Glutamatergic neuron (in vitro differentiated cells): Measurements from ENCODE around the gene PCSK1. TPM values are rescaled to one million over a fixed set of nuclear protein-coding genes. Genes with fewer than 3 reads are reported as not detected.

ENCODE experiments used
- DNase-seq: peaks from one replicate; pipeline ENCODE4 v3.0.0; 2022
- H3K27ac Mint-ChIP-seq: one replicate; pipeline ENCODE4 v1.8.0; 2020; ENCODE audit warnings: mild to moderate bottlenecking, mixed read lengths, inconsistent platforms; ENCODE audit not compliant: unreplicated experiment
- H3K27me3 Mint-ChIP-seq: one replicate; pipeline ENCODE4 v1.8.0; 2020; ENCODE audit warnings: mild to moderate bottlenecking, moderate library complexity, mixed read lengths, inconsistent platforms; ENCODE audit not compliant: unreplicated experiment
- H3K36me3 Mint-ChIP-seq: one replicate; pipeline ENCODE4 v1.8.0; 2020; ENCODE audit warnings: mild to moderate bottlenecking, mixed read lengths, inconsistent platforms; ENCODE audit not compliant: unreplicated experiment
- H3K4me1 Mint-ChIP-seq: one replicate; pipeline ENCODE4 v1.8.0; 2020; ENCODE audit warnings: mild to moderate bottlenecking, low read depth, mixed read lengths, inconsistent platforms; ENCODE audit not compliant: unreplicated experiment
- H3K4me3 Mint-ChIP-seq: one replicate; pipeline ENCODE4 v1.8.0; 2020; ENCODE audit warnings: mild to moderate bottlenecking, mixed read lengths, inconsistent platforms; ENCODE audit not compliant: unreplicated experiment
- H3K9me3 Mint-ChIP-seq: one replicate; pipeline ENCODE4 v1.8.0; 2020; ENCODE audit warnings: mild to moderate bottlenecking, moderate library complexity, mixed read lengths, inconsistent platforms; ENCODE audit not compliant: unreplicated experiment
- total RNA-seq: library from RNA; stranded (reverse); fragmentation: NEBNext Ultra II Directional; extraction: Animal tissue kit (Norgen Biotek cat#: 25700); gene quantifications from one replicate; pipeline ENCODE4 v1.2.1, GENCODE V29; 2021; ENCODE audit not compliant: unreplicated experiment
- TF ChIP-seq, protein P1 (sequence below): fragments of 200-600 bp; sonication (generic); IDR thresholded peaks from one replicate; pipeline ENCODE4 v1.5.0; 2021; ENCODE audit not compliant: partially characterized antibody, unreplicated experiment

The PCSK1 gene
- total RNA-seq, 1 donor from 2014 or later, result 11.6 TPM

DNA sequence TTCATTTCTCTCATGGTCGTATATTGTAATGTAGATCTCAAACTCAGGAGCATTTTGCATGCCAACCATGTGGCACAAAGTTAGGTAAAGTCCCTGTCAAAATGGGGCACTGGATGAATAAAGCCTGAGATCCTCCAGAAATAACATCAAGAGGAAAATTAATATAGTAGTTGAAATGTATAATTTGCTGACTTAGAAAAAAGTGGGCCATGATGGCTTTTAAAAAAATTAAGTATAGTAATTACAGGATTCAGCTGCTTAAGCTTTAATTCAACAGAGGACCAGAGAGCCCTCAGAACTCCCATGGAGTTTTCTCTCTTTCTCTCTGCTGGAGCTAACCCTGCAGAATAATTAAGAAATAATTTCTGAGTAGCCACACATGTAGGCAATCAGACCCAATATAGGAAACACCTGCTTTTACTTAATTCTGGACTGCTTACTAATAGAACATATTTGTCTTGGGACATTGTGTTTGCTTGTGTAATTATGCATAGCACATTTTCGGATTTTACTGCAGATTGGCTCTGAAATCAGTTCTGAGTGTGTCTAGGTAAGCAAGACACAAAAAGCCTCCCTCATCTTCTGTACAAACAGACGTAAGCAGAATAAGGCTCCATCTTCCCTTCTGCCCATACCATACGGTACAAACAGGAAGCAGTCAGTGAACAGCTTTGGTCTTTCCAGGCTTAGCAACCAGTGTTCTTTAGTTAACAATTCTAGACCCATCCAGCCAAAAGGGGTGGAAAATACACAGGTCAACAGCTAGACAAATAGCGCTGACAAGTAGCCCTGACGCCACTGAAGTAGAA, 26.5 kb upstream of the PCSK1 start:
- no peak overlapping the region for H3K4me3 Mint-ChIP-seq
- TF ChIP-seq, protein P1, sequence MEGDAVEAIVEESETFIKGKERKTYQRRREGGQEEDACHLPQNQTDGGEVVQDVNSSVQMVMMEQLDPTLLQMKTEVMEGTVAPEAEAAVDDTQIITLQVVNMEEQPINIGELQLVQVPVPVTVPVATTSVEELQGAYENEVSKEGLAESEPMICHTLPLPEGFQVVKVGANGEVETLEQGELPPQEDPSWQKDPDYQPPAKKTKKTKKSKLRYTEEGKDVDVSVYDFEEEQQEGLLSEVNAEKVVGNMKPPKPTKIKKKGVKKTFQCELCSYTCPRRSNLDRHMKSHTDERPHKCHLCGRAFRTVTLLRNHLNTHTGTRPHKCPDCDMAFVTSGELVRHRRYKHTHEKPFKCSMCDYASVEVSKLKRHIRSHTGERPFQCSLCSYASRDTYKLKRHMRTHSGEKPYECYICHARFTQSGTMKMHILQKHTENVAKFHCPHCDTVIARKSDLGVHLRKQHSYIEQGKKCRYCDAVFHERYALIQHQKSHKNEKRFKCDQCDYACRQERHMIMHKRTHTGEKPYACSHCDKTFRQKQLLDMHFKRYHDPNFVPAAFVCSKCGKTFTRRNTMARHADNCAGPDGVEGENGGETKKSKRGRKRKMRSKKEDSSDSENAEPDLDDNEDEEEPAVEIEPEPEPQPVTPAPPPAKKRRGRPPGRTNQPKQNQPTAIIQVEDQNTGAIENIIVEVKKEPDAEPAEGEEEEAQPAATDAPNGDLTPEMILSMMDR, result no peak
- H3K9me3 Mint-ChIP-seq, result no peaks in the 10 kb centered on the region
- H3K36me3 Mint-ChIP-seq, result peaks cover 5% of the 10 kb centered on the region
- H3K4me1 Mint-ChIP-seq, result no peaks in the 10 kb centered on the region
- DNase-seq, result no peak
- no peaks in the 10 kb centered on the region for H3K27me3 Mint-ChIP-seq
- no peak overlapping the region for H3K27ac Mint-ChIP-seq

DNA sequence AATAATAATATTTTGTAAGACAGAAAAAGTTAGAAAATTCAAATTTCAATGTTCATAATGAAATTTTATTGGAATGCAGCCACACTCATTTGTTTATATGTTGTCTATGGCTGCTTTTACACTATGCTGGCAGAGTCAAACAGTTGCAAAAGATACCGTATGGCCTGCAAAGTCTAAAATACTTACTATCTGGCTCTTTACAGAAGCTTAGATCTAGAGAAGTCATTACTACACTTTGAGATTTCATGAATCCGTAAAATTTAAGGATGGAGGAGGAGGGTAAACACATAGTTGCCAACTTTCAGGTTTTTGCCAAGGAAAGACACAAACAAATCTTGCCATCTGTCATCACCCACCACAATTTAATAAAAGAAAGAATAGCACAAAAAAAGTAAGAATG, 25.1 kb upstream of the PCSK1 start:
- H3K4me1 Mint-ChIP-seq, result no peaks in the 10 kb centered on the region
- TF ChIP-seq, protein P1, result no peak
- no peaks in the 10 kb centered on the region for H3K9me3 Mint-ChIP-seq
- no peak overlapping the region for H3K27ac Mint-ChIP-seq
- no peak overlapping the region for H3K4me3 Mint-ChIP-seq
- H3K36me3 Mint-ChIP-seq, result peaks cover 5% of the 10 kb centered on the region
- no peak for DNase-seq
- H3K27me3 Mint-ChIP-seq, result no peaks in the 10 kb centered on the region

DNA sequence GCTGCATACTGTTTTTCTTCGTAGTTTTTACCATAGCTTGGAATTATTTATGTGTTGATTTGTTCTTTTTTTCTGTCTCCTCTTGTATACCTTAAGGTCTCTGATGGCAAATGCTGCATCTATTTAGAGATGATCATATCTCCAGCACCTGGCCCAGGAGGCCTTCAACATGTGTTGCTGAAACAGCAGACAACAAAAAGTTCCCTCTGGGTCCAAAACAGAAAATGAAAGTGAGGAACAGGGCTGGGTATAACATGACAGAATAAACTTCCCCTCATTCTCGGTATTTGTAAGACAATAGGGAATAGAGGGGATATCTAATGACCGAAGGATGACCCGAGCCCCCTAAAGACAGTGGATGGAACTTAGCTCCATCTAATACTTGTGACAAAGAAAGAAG, 22.7 kb upstream of the PCSK1 start:
- peaks cover 5% of the 10 kb centered on the region for H3K36me3 Mint-ChIP-seq
- no peaks in the 10 kb centered on the region for H3K4me1 Mint-ChIP-seq
- no peak overlapping the region for H3K27ac Mint-ChIP-seq
- no peak overlapping the region for H3K4me3 Mint-ChIP-seq
- no peaks in the 10 kb centered on the region for H3K27me3 Mint-ChIP-seq
- no peak for DNase-seq
- no peaks in the 10 kb centered on the region for H3K9me3 Mint-ChIP-seq
- TF ChIP-seq, protein P1, result no peak

DNA sequence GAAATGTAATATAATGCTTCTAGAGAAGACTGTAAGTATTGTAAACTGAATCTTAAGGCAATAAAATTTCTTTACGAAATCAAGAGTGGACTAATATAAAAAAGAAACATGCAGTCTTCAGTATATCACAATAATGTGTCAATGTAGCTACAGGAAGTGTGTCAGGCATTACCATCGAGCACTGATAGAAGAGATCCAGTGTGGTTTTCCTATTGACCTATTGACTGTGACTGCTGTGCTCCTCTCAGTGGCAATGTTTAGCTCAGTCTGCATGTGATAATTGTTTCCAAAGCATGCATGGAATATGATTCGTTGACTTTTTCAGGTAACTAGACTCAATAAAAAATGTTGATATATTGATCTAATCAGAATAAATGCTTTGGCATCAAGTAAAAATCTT, 20.3 kb upstream of the PCSK1 start:
- Mint-ChIP-seq H3K4me1 (no peaks in the 10 kb centered on the region), H3K4me3 (no peak overlapping the region), H3K27ac (no peak overlapping the region), H3K36me3 (peaks cover 5% of the 10 kb centered on the region), H3K9me3 (no peaks in the 10 kb centered on the region), H3K27me3 (no peaks in the 10 kb centered on the region)
- TF ChIP-seq, protein P1, result no peak
- DNase-seq, result no peak

DNA sequence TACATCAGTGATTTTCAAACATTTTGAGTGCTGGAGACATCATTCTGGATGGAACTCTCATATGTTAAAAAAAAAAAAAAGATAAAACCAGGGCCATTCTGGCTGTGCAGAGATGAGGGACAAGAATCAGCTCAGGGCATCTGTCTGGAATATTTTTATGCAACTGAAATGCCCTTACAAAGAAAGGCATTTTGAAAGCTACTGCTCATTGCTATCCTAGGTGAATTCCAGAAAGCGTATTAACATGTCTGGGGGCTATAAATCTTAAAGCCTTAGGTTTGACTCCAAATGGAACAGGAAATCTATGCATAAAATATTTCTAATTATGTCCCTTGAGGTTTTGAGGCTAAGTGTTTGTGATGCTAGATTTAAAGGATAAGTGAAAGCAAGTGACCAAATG, 14.9 kb upstream of the PCSK1 start:
- TF ChIP-seq, protein P1, result no peak
- H3K27me3 Mint-ChIP-seq, result peaks cover 2% of the 10 kb centered on the region
- DNase-seq, result no peak
- H3K27ac Mint-ChIP-seq, result no peak overlapping the region
- no peaks in the 10 kb centered on the region for H3K9me3 Mint-ChIP-seq
- H3K4me3 Mint-ChIP-seq, result no peak overlapping the region
- peaks cover 9% of the 10 kb centered on the region for H3K4me1 Mint-ChIP-seq
- H3K36me3 Mint-ChIP-seq, result no peaks in the 10 kb centered on the region
